Heart left ventricle (tissue), 16 donors: Measurements from ENCODE around the gene CMKLR1. TPM values are rescaled to one million over a fixed set of nuclear protein-coding genes. Genes with fewer than 3 reads are reported as not detected.

Experiments used
- ATAC-seq, 4 donors: fragments of 200-7000 bp; cut with Tn5 transposase; one replicate each; pipeline ENCODE4 v1.9.1; 2020 to 2022; ENCODE audit warnings: moderate library complexity in 4 of 4, mild to moderate bottlenecking in 3 of 4, moderate number of reproducible peaks in 1 of 4
- DNase-seq, 5 donors: peaks; one replicate each; pipeline ENCODE4 v3.0.0-alpha.2; 2020
- H3K27ac ChIP-seq, 12 donors: fragments of 200-600 bp; sonication (generic) in 4 of 12; one replicate each; pipeline versions ENCODE4 v1.5.0 to v1.8.0; 2016 to 2022; ENCODE audit warnings: mild to moderate bottlenecking in 2 of 12
- H3K27me3 ChIP-seq, 9 donors: fragments of 200-600 bp; sonication (generic) in 2 of 9; one replicate each; pipeline versions ENCODE4 v1.5.1 to v1.8.0; 2016 to 2022; ENCODE audit warnings: mild to moderate bottlenecking in 3 of 9
- H3K36me3 ChIP-seq, 9 donors: fragments of 200-600 bp; sonication (generic) in 2 of 9; one replicate each; pipeline versions ENCODE4 v1.5.0 to v1.8.0; 2018 to 2022; ENCODE audit warnings: mild to moderate bottlenecking in 2 of 9
- H3K4me1 ChIP-seq, 12 donors: fragments of 200-600 bp; sonication (generic) in 4 of 12; one replicate each; pipeline versions ENCODE4 v1.5.0 to v1.8.0; 2016 to 2022; ENCODE audit warnings: mild to moderate bottlenecking in 3 of 12
- H3K4me3 ChIP-seq, 12 donors: fragments of 200-600 bp; sonication (generic) in 4 of 12; one replicate each; pipeline versions ENCODE4 v1.5.0 to v1.8.0; 2017 to 2022; ENCODE audit warnings: mild to moderate bottlenecking in 9 of 12, moderate library complexity in 4 of 12
- H3K9me3 ChIP-seq, 12 donors: fragments of 200-600 bp; sonication (generic) in 4 of 12; one replicate each; pipeline versions ENCODE4 v1.5.0 to v1.8.0; 2016 to 2022; ENCODE audit warnings: mild to moderate bottlenecking in 1 of 12
- POLR2A ChIP-seq, 2 donors: fragments of 450-650 bp; IDR thresholded peaks; one replicate each; pipeline ENCODE4 v1.6.1; 2017; ENCODE audit warnings: antibody characterized with exemption in 2 of 2, mild to moderate bottlenecking in 2 of 2, moderate library complexity in 2 of 2
- WGBS, 4 donors: extraction: QIAGEN DNeasy Blood & Tissue Kit in 2 of 4; methylation state at CpG; one replicate each; pipeline versions ENCODE4 v1.1.5 to v1.1.7; 2013 to 2018; 5-methylcytosine and 5-hydroxymethylcytosine counted together
- intact Hi-C, 10 donors: fragments of 100-400 bp; cut with DNase I; formaldehyde crosslinking; loops; one replicate each; pipeline versions ENCODE4 v1.11.1 to v1.14.2; 2022
- polyA plus RNA-seq, 2 donors: library from polyadenylated mRNA; stranded (reverse); fragments of 200-250 nt; gene quantifications; one replicate each; pipeline ENCODE4 v1.2.3, GENCODE V29; 2013
- total RNA-seq, 9 donors: library from RNA; depleted of rRNA in 2 of 9; stranded (reverse); fragments of >200 nt in 2 of 9; fragmentation: NEBNext Ultra II Directional in 3 of 9; extraction: Animal tissue kit (Norgen Biotek cat#: 25700) in 3 of 9; gene quantifications; one replicate each; pipeline versions ENCODE4 v1.1.0 to v1.2.4, GENCODE V29; 2016 to 2023
- TF ChIP-seq, protein P1 (sequence below), 12 donors: fragments of 200-600 bp; sonication (generic) in 4 of 12; IDR thresholded peaks; one replicate each; pipeline versions ENCODE4 v1.5.0 to v1.8.0; 2018 to 2022; ENCODE audit warnings: antibody characterized with exemption in 12 of 12, mild to moderate bottlenecking in 5 of 12
- donor health status: ischemic (EF 13 %, LVEDD 7.1; RV severe dilation, severe dysfunction).
- donor health status: healthy with polysubstance abuse.
- donor health status: DM: no; HTN: yes; CAD: no.
- donor health status: DM: no; HTN: no; CAD: no.
- donor health status: ischemic (EF 25% LVEDD 6.9; RV normal size, moderate dysfunction).
- donor health status: ischemic (EF 25% LVEDD 5.7; RV mildly dilated, moderate dysfunction).
- donor health status: healthy.
- donor health status: DM: yes; HTN: yes; CAD: no.
- donor health status: ischemic (EF 35%, LVEDD 5.7; RV mildly dilated, moderate dysfunction).
- donor health status: nonischemic (EF 11% LVEDD 7.7; RV severe dilation, severe dysfunction).
- donor health status: DM: yes; HTN: yes; CAD: no.
- donor health status: PGD.
- donor health status: ischemic (EF 29% LVEDD 5.4; RV normal size, mild dysfunction).
- donor health status: nonischemic (EF 23%, LVEDD 6.1; RV moderate dilation, normal function).

Gene CMKLR1
- total and polyA plus RNA-seq, 11 donors, result 2.0 to 47.3 (median 7.0) TPM

DNA sequence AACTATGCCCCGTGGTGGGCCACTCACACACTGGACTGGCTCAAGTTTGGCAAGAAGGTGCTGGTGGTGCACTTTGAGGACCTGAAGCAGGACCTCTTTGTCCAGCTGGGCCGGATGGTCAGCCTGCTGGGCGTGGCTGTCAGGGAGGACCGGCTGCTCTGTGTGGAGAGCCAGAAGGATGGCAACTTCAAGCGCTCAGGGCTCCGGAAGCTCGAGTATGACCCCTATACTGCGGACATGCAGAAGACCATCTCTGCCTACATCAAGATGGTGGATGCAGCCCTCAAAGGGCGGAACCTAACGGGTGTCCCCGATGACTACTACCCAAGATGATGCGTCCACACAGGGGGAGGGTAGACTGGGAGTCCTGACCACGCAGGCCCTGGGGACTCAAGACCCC, 91.1 kb downstream of the CMKLR1 start:
- TF ChIP-seq POLR2A (IDR thresholded peaks at IDR 0.05), result no peak
- TF ChIP-seq, protein P1, sequence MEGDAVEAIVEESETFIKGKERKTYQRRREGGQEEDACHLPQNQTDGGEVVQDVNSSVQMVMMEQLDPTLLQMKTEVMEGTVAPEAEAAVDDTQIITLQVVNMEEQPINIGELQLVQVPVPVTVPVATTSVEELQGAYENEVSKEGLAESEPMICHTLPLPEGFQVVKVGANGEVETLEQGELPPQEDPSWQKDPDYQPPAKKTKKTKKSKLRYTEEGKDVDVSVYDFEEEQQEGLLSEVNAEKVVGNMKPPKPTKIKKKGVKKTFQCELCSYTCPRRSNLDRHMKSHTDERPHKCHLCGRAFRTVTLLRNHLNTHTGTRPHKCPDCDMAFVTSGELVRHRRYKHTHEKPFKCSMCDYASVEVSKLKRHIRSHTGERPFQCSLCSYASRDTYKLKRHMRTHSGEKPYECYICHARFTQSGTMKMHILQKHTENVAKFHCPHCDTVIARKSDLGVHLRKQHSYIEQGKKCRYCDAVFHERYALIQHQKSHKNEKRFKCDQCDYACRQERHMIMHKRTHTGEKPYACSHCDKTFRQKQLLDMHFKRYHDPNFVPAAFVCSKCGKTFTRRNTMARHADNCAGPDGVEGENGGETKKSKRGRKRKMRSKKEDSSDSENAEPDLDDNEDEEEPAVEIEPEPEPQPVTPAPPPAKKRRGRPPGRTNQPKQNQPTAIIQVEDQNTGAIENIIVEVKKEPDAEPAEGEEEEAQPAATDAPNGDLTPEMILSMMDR (IDR thresholded peaks at IDR 0.05), result no peak
- Histone ChIP-seq H3K27me3 (peaks cover 0 to 36% (median 5%) of the 10 kb centered on the region in 9 donors), H3K36me3 (no peaks in the 10 kb centered on the region), H3K4me3 (no peak overlapping the region), H3K9me3 (no peaks in the 10 kb centered on the region), H3K4me1 (no peaks in the 10 kb centered on the region), H3K27ac (no peak overlapping the region)
- ATAC-seq (no peak), DNase-seq (no peak)
- 76 to 89% (median 88%) methylated on average over 4 to 13 of the region's 13 CpGs for WGBS, 4 donors
- intact Hi-C loops, result no loop called here

- 76 to 80% (median 77%) methylated on average over 2 of the region's 2 CpGs for WGBS, 4 donors
- Histone ChIP-seq H3K4me1 (no peaks in the 10 kb centered on the region), H3K27ac (no peak overlapping the region), H3K36me3 (no peaks in the 10 kb centered on the region), H3K9me3 (no peaks in the 10 kb centered on the region), H3K27me3 (peaks cover 0 to 31% (median 5%) of the 10 kb centered on the region in 9 donors), H3K4me3 (no peak overlapping the region)
- no peak for DNase-seq
- intact Hi-C loops, result no loop called here
- no peak for ATAC-seq
- no peak for TF ChIP-seq POLR2A (IDR thresholded peaks at IDR 0.05)
- TF ChIP-seq, protein P1 (IDR thresholded peaks at IDR 0.05), result no peak
These were observed 92.0 kb downstream of the CMKLR1 start for GRCh38 chr12:108247130-108247529.

DNA sequence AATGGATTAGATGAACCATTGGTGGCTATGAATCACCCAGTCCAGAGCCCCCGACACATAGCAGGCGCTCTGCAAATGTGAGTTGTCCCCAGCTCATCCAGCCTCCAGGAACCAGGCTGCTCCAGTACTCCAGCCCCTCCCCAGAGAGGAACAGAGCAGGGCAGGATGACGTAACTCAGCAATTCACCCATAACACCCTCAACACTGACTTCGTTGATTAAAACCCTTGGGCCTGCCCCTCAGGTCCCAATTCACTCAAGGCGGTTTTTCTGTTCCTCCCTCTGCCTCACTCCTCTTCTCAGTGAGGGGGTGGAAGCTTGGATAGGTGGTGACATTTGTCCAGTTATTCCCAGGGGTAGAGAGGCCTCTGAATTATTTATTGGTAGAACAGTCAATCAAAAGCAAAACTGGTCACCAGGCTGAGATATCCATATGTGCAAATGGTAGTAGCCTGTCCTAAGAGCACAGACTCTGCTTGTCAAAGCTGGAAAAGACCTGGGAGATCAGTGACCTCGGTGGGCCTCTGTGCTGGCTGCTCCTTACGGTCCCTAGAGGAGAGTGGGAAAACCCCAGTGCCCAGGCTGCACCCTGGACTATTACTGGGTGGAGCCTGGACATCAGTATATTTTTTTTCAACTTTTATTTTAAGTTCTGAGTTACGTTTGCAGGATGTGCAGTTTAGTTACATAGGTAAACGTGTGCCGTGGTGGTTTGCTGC, 97.0 kb downstream of the CMKLR1 start:
- DNase-seq, result no peak
- no peak overlapping the region for H3K4me3 ChIP-seq
- intact Hi-C loops, result no loop called here
- H3K36me3 ChIP-seq, result no peaks in the 10 kb centered on the region
- no peak for TF ChIP-seq POLR2A (IDR thresholded peaks at IDR 0.05)
- TF ChIP-seq, protein P1 (IDR thresholded peaks at IDR 0.05), result no peak
- H3K27me3 ChIP-seq, result peaks cover 0 to 32% (median 6%) of the 10 kb centered on the region in 9 donors
- H3K9me3 ChIP-seq, result peaks cover 0 to 7% (median 0%) of the 10 kb centered on the region in 12 donors
- H3K27ac ChIP-seq, result no peak overlapping the region
- ATAC-seq, result no peak
- no peaks in the 10 kb centered on the region for H3K4me1 ChIP-seq
- WGBS, 4 donors, result 55 to 63% (median 62%) methylated on average over 10 of the region's 10 CpGs

DNA sequence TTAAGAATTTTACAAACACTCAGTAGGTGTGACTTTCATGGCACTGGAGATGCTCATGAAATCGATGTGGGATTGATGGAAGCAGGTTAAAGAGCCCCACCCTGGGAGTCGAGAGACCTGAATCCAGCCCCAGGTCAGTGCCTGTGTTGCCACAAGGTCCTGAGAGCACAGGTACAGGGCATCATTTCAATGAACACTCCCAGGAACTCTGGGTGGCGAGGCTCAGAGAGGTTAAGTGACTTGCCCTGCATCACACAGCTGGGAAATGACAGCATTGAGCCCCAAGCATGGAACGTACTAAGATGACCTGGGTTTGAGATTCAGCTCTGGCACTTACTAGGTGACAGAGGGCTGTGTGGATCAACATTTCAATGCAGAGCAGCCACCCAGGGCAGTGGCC, 98.2 kb downstream of the CMKLR1 start:
- H3K4me1 ChIP-seq, result no peaks in the 10 kb centered on the region
- peaks cover 0 to 33% (median 6%) of the 10 kb centered on the region in 9 donors for H3K27me3 ChIP-seq
- no peak for ATAC-seq
- intact Hi-C loops, result no loop called here
- H3K4me3 ChIP-seq, result no peak overlapping the region
- no peak overlapping the region for H3K27ac ChIP-seq
- no peaks in the 10 kb centered on the region for H3K36me3 ChIP-seq
- no peak for DNase-seq
- peaks cover 0 to 8% (median 0%) of the 10 kb centered on the region in 12 donors for H3K9me3 ChIP-seq
- 81 to 93% (median 89%) methylated on average over 3 to 4 of the region's 4 CpGs for WGBS, 4 donors
- TF ChIP-seq, protein P1 (IDR thresholded peaks at IDR 0.05), result no peak
- TF ChIP-seq POLR2A (IDR thresholded peaks at IDR 0.05), result no peak
